GM18861 (cell line): ENCODE data around the gene RAB30.
A peak's percentile ranks its signal among the peaks of the same experiment; 100 is the strongest.

Experiments
- ATAC-seq: cut with Tn5 transposase; IDR thresholded peaks from one replicate; pipeline ENCODE4 v1.9.1; 2021; ENCODE audit not compliant: unreplicated experiment

RAB30 gene

DNA sequence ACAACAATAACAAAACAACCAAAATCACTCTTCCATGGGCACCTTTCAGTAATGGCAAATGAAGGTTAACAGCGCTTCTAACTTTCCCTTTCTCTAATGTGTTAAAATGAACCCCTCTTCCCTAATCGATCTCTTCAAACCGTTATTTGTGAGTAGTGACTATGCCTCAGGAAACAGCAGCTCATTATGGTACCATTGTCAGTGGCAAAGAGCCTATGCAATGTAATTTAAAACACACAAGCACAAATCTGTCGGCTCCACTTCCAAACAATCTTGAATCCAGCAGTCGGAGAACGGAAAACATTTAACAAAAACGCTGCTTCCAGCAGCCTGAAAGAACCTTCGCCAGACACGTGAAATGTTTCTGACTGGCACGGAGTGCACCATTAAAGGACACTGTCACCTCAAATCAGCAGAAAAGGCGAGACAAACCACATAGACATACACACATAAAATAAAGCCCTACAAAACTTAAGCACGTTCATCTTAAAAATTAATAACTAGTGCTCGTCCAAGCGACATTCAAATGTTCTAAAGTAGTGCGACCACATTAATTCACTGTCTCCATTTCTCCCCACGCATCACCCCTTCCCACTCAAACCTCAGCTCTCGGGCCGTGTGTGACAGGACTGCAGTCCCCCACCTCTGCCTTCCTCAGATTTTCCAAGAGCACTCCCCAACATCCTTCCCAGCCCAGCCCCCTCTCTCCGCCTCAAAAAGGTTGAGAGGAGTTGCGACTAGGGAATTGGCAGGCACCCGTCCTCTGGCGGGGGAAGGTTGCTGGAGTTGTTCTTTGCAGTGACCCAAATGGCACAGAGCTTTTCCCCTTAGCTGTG is 748 bp downstream of the RAB30 start:
- no peak for ATAC-seq

DNA sequence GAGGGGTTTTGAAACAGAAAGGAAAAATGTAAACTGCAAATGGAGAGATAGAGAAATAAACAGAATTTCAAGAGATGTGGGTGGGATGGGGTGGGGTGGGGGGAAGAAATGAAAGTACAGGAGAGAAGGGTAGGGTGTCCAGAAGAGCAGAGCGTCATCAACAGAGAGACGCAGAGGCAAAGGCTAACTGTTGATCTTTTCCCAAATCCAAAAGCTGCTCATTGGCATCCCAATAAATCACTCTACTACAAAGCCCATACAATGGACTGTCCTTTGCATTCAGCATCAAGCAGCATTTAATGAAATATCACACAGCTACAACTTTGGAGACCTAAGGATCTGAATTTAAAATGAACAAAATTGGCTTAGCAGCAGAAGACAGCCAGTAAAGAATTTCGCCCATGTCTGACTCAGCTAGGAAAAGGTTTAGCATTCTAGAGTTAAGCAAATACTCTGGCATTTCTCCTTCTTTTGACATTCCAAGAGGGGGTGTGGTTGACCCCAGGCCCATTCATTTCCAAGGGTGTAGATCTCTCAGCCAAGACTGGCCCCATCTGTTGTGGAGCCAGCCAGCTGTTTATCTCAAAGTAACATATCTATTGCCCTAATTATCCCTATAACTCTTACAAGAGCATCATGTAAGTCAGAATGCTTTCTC is 1.5 kb downstream of the RAB30 start:
- ATAC-seq: no peak

DNA sequence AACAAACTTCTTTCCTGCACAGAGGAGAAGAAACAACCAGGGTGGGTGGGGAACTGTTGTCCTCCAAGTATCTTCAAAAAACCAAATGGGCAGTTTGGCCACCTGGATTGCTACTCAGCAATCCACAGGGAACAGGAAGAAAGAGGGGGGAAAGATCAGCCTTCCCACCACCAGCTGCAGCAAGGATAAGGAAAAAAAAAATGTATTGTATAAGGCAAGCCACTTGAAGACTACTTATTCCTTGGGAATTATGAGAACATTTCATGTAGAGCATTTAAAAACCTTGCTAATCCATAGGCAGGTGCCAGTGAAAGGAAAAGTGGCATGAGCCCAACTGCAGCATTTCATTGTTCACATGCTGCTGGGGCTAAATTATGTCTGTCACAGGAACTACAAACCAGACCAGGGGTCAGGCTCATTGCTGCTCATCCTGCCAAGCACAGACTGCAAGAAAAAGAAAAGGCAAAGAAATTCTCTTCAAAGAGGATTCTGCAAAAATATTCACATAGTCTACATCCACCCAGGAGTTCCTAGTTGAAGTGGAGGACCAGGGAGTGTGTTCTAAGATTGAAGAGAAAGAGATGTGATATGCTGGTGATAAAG is 2.2 kb downstream of the RAB30 start:
- ATAC-seq: no peak

DNA sequence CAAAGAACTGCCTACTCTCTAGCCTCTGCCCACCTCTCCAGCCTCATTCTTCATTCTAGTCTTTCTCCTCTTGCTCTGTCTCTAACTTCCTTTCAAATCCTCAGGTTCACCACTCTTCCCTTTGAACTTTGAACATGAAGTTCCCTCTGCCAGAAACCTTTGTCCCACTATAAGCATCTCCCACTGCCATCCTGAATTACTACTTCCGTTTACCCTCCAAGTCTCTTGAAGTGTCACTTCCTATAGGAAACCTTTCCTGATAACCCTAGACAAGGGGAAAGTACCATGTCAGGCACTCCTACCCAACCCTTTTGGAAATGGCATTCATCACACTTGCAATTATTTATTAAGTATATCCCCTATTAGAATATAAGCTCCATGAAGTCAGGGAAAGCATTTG is 3.1 kb downstream of the RAB30 start:
- no peak for ATAC-seq

DNA sequence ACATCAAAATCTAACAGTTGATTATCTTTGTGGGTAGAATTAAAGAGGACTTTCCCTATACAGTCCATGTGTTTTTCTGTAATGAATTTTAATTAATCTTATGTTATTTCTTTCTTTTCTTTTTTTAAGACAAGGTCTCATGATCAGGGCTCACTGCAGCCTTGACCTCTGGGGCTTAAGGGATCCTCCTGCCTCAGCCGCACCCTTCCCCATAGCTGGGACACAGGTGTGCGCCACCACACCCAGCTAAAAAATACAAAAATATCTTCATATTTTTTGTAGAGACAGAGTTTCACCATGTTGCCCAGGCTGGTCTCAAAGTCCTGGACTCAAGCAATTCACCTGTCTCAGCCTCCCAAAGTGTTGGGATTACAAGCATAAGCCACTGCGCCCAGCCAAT is 7.7 kb downstream of the RAB30 start:
- no peak for ATAC-seq

DNA sequence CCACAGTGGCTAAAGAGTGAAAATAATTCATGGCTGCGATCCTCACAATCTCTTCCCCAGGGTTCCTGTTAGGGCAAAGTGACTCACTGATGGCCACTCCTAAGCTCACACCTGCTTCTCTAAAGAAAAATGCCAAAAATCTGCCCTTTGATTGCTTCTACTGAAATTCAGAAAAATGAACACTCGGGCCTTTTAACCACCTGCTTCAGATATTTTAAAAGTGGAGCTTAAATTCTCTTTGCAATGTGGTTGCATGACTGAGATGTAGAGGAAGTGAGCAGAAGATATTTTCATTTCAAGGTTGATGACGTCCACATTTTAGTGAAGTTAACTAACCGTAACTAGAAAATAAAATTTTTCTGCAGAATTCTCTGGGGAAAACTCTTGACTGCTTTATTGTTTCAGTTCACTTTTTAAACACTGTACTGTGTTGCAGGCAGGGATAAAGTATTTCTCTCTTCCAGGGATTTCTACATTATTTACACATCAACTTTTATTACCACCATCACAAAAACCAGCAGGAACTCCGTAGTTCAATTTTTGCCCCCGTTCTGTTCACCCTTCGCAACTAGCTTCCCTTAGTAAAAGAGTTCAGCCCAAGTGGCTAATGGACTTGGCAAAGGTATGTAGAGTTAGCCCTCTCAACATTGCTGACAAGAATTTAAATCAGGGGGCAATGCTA is 8.5 kb downstream of the RAB30 start:
- ATAC-seq: peak; percentile 77

DNA sequence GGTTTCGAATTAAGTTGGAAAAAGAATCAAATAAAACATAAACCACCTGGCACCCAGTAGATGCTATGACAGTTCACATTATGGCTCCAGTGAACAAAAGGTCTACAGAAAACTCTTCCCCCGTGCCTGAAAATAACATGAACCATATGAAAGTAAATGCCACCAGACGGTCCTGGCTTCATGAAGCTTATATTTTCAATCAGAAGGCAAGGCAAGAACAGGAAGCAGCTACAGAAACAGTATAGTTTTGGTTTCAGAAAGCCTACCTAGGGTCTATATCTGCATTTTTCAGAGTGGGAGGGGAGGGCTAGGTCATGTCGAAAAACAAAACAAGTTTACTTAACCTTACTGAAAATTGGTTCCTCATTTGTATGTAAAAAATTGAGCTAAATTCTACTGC is 9.8 kb downstream of the RAB30 start:
- ATAC-seq: peak; percentile 59

DNA sequence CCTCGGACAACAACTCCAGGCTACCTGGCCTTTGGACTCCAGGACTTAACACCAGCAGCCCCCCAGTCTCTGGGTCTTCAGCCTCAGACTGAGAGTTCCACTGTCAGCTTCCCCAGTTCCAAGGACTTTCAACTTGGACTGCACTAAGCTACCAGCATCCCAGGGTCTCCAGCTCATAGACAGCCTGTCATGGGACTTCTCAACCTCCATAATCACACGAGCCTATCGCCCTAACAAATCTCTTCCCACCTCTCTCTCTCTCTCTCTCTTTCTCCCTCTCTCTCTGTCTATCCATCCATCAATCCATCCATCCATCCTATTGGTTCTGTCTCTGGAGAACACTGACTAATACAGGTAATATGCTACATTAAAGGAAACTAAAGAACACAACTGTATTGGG is 10.7 kb downstream of the RAB30 start:
- ATAC-seq: no peak

DNA sequence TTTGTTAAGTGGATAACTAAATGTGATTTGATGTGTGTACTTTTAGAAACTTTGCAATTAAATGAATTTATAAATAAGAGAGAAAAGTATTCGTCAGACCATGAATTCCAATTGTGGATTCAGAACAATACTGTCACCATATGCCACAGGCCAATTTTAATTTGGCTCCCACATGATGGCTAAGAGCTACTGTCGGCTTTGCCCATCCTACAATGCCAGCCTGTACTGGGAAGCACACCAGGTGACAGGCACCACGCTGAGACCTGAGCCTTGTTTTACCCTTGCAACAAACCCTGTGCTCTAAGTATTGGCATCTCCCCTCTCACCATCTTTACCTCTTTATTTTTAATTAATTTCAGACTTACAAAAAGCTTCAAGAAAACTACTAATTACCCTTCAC is 14.0 kb downstream of the RAB30 start:
- ATAC-seq: no peak

DNA sequence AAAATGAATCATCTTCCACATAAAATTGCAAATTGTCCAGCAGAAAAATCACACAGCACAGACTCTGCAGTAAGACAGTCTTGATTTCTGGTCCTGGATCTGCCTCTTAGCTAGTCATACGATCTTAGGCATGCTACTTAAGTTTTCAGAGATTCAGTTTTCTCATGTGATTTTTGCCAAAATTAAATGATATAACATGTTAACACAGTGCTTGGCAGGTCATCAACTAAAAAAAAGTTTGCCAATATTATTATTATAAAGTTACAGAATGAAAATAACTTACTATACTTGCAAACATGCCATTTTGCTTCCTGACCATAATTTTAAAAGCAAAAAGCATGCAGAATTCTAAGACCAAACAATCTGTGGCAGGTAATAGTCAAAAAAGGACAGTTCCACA is 15.1 kb downstream of the RAB30 start:
- ATAC-seq: no peak

DNA sequence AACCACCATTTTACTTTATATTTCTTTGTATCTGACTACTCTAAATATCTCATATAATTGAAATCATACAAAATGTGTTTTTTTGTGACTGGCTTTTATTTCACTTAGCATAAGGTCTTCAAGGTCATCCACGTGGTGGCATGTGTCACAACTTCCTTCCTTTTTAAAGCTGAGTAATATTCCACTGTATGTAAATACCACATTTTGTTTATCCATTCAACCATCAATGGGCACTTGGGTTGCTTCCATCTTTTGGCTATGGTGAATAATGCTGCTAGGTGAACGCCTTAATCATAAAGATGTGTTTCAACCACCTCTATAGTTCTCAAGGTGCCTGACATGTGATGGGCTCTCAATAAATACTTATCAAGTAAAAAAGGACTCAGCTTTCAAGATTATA is 15.5 kb downstream of the RAB30 start:
- ATAC-seq: no peak

DNA sequence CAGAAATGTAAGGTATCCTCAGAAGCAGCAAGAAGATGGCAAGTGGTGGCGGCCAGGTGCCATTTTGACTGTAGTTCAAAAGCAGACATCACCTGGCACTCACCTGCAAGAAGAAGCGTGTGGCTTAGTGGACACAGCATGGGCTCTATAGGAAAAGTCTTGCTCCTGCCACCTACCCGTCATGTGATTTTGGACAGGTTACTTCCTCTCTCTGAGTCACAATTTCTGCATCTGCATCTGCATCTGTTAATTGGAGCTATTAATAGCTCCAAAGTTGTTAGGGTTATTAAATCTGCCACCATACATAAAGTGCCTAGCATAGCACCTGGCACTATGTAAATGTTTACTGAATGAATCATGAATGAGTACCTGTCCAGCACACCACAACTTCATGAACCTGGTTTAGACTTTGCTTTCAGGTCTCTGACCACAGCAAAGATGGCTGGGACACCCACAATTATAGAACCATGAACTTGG is 16.8 kb downstream of the RAB30 start:
- ATAC-seq: peak; percentile 54

DNA sequence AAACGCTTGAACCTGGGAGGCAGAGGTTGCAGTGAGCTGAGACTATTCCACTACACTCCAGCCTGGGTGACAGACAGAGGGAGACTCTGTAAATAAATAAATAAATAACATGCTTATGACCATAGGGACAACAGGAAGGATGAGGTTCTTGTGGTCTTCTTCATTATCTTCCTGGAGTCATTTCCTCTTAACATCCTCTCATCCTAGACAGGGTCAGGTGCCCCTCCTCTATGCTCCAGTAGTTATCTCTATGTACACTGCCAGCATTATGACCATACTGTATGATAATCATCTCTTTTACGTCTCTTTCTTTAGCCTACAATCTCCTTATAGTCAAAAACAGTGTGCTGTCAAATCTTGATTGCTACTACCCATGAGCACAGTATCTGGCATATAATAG is 17.7 kb downstream of the RAB30 start:
- ATAC-seq: peak; percentile 69

DNA sequence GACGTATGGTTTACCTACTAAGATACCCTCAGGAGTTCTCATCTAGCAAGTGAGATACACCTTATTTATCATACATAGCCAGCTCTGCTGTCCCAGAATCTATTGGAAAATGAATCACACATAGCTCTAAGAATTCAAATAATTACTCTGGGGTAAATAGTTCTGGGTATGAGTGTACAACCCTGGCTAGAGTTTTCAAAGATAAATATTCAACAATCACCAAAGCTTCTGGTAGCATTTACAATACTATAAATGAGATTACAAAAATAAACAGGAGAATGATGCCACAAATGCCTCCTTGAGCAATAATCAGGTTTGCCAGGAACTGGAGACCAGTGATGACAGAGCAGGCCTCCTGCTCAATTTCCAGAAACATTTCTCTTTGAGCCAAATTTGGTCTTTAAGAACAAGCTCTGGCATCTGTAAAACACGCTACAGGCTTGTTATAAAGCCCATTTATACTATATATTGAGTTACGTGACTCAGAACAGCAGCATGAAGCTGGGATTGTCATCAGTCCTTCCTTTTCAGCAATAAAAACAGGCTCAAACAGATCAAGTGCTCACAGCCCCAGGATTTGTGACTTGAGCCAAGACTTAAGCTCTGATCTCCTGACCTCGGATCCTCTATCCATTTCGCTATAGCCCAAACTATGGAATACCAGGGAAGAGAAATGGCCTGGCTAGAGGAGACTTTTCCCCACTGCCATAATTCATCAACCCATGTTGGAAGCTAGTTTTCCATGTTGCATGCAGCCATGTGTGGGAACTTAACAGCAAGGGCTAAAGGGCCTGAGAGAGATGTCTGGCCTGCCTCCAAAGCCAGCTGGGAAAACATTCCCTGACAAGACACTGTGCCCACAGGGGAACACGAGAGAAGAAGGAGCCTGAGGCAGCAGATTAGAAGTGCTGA is 19.7 kb downstream of the RAB30 start:
- ATAC-seq: no peak

DNA sequence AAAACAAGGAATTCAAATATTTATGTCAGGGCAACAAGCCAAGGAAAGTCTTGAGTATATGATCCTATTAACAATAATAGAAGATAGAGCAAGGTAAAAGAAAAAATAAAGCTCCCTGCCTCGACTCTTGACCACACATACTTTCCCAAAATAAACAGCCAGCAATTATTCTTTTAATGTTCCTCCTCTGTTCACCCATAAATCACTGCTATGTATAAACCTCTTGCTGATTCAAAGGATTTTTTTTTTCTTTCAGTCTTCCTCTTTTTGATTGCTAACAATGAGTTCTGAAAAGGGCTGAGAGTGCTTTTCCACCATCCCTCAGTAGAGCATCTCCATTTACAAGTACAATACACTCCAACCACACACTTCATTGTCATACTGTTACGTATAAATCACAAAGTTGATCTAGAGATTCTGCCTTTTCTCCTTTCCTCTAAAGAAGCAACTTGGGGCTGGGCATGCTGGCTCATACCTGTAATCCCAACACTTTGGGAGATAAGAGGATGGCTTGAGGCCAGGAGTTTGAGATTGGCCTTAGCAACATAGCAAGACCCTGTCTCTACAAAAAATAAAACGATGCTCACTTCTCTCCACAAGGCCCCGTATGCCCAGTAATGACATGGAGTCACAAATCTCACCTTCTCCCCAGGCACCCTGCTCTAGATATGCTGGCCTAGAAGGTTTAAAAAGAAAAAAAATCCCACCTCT is 24.0 kb downstream of the RAB30 start:
- no peak for ATAC-seq

DNA sequence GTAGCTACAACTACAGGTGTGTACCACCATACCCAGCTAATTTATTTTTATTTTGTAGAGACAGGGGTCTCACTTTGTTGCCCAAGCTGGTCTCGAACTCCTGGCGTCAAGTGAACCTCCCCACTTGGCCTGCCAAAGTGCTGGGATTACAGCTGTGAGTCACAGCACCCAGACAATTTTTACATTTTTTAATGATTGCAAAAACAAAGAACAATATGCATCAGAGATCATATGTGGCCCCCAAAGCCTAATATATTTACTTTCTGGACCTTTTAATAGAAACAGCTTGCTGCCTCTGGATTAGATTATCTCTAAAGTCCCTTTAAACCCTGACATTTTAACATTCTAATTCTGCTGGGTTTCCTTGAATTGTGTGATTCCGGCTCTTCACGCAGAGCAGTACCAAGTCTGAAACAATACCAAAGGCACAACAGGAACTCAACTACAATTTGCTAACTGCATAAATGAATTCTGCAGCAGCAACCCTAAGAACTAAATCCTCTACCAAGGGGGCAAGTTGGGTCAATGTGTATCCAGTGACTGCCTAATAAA is 25.0 kb downstream of the RAB30 start:
- ATAC-seq: no peak

DNA sequence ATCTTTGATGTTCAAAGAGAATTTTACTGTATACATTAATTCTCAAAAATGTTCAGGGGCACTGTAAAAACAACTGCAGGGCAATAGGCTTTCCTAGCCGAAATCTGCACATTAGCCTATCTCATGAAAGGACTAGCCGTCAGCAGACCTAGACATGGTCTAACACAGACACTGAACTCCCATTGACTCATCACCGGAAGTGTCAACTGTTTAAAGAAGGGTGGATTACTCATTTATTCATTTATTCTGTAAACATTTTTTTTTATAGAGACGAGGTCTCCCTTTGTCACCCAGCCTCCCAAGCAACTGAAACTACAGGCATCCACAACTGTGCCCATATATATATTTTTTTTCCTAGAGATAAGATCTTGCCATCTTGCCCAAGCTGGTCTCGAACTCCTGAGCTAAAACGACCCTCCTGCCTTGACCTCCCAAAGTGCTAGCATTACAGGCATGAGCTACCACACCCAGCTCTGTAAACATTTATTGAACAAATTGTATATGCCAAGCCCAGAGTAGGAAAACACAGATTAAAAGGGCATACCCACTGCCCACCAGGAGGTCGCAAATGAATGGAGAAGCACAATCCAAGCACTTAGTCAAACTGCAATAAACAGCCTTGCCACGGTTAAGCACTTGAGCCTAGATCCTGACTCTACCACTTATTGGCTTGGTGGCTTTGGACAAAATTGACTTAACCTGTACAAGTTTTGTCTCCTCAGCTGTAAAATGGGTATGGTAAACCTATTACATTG is 26.6 kb downstream of the RAB30 start:
- ATAC-seq: peak; percentile 93

DNA sequence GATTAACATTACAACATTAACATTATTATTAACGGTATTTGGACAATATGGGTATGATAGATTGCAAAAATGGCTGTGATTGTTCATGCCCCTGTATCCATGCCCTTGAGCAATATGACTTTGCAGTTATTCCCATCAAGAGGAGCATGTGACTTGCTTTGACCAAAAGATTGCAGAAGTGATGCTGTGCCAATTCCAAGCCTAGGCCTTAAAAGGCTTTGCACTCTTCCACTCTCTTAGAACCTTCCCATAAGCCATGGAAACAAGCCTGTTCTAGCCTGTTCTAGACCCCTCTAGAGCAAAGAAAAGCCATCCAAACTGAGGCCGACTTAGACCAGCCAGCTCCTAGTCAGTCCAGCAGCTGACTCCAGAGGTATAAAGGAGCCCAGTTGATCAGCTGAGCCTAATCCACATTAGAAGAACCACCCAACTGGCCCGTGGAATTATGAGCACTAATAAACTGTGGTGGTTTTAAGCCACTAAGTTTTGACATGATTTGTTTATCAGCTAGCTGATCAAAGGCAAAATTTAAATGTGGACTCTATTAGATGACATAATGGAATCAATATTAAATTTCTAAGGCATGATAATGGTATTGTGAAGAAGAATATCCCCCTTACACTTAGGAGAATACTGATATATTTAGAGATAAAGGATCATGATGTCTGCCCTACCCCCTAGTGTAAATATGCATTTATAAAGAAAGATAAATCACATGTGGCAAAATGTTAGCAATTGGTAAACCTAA is 28.6 kb downstream of the RAB30 start:
- no peak for ATAC-seq
